Endothelial cell of umbilical vein (primary cell): ENCODE results near the gene GCSH. TPM values are rescaled to one million over a fixed set of nuclear protein-coding genes. Genes with fewer than 3 reads are reported as not detected.

Experiments
- BruUV-seq: library from RNA; stranded (reverse); fragments of 400-500 nt; replicated peaks from 2 replicates; lab custom pipeline; 2021; lab: Mats Ljungman, UMichigan
- CTCF ChIA-PET: fragments of 300-600, 350-600 bp; sonication (Branson Sonifier 250); formaldehyde crosslinking; loops from one replicate; lab custom pipeline; 2021; ENCODE audit warnings: antibody characterized with exemption, inconsistent platforms; lab: Charles Lee
- POLR2A ChIA-PET: fragments of 300-600, 350-600 bp; sonication (Branson Sonifier 250); formaldehyde crosslinking; loops from one replicate; lab custom pipeline; 2021; ENCODE audit warnings: antibody characterized with exemption, inconsistent platforms; lab: Charles Lee
- DNase-seq: peaks from one replicate; pipeline ENCODE4 v3.0.0-alpha.2; 2011; ENCODE audit warnings: low read depth, low spot score
- FAIRE-seq: peaks from 2 replicates; lab custom pipeline; 2011; peaks lifted over from hg19 to GRCh38; lab: Jason Lieb, UNC
- H2AFZ ChIP-seq: 2 replicates; pipeline ENCODE4 v1.6.0; 2012; ENCODE audit warnings: low read depth, low read length, control low read depth, inconsistent platforms
- H3K27ac ChIP-seq: 2 replicates; pipeline ENCODE4 v1.5.1; 2011; ENCODE audit warnings: low read depth, mild to moderate bottlenecking, control low read depth, low read length, moderate library complexity; ENCODE audit not compliant: insufficient read depth
- H3K27me3 ChIP-seq, 2 experiments: 2 replicates each; pipeline versions ENCODE4 v1.6.0 to v1.6.1; 2011; ENCODE audit warnings: low read length in 2 of 2, mixed read lengths in 1 of 2; ENCODE audit not compliant: control insufficient read depth in 2 of 2, insufficient read depth in 2 of 2
- H3K36me3 ChIP-seq, 2 experiments: 2 replicates in 1 of 2; 3 replicates in 1 of 2; pipeline ENCODE4 v1.5.1; 2011; ENCODE audit warnings: low read length in 2 of 2, mild to moderate bottlenecking in 1 of 2, moderate library complexity in 1 of 2; ENCODE audit not compliant: control insufficient read depth in 2 of 2, insufficient read depth in 2 of 2; ENCODE audit errors: extremely low read depth in 1 of 2
- H3K4me1 ChIP-seq: 3 replicates; pipeline ENCODE4 v1.5.1; 2011; ENCODE audit warnings: mild to moderate bottlenecking, low read length; ENCODE audit not compliant: control insufficient read depth, insufficient read depth; ENCODE audit errors: extremely low read depth
- H3K4me2 ChIP-seq: 2 replicates; pipeline ENCODE4 v1.6.1; 2011; ENCODE audit warnings: low read length, control low read depth, mixed read lengths; ENCODE audit not compliant: insufficient read depth
- H3K4me3 ChIP-seq, 3 experiments: fragments of 200-600 bp in 1 of 3; sonication (generic), shearing (Covaris generic) in 1 of 3; replicated peaks in 1 of 3; 2 replicates each; pipeline ENCODE4 v1.5.1; 2011 to 2016; ENCODE audit warnings: control low read depth in 3 of 3, low read length in 3 of 3, mild to moderate bottlenecking in 2 of 3, inconsistent platforms in 1 of 3, low read depth in 1 of 3, moderate library complexity in 1 of 3; ENCODE audit not compliant: insufficient read depth in 1 of 3
- H3K79me2 ChIP-seq: 2 replicates; pipeline ENCODE4 v1.6.0; 2012; ENCODE audit warnings: low read length, inconsistent platforms; ENCODE audit not compliant: control insufficient read depth, insufficient read depth
- H3K9ac ChIP-seq: replicated peaks from 2 replicates; pipeline ENCODE3; 2011; ENCODE audit warnings: low read length, control low read depth; ENCODE audit not compliant: insufficient read depth; ENCODE audit errors: extremely low read depth
- H3K9me1 ChIP-seq: replicated peaks from 3 replicates; pipeline ENCODE4 v1.6.0; 2011; ENCODE audit warnings: mild to moderate bottlenecking, low read length; ENCODE audit not compliant: control insufficient read depth, insufficient read depth; ENCODE audit errors: extremely low read depth
- H3K9me3 ChIP-seq: replicated peaks from 2 replicates; pipeline ENCODE4 v1.5.1; 2012; ENCODE audit warnings: low read length, inconsistent platforms; ENCODE audit not compliant: control insufficient read depth, insufficient read depth
- H4K20me1 ChIP-seq: replicated peaks from 2 replicates; pipeline ENCODE3; 2011; ENCODE audit warnings: mild to moderate bottlenecking, low read length; ENCODE audit not compliant: control insufficient read depth, insufficient read depth; ENCODE audit errors: extremely low read depth
- EZH2 ChIP-seq: IDR thresholded peaks from 2 replicates; pipeline ENCODE4 v1.6.1; 2012; ENCODE audit warnings: borderline replicate concordance, low read depth, mild to moderate bottlenecking, moderate library complexity, low read length, inconsistent platforms; ENCODE audit not compliant: severe bottlenecking
- FOS ChIP-seq: IDR thresholded peaks from 2 replicates; pipeline ENCODE4 v1.6.1; 2011; ENCODE audit warnings: mild to moderate bottlenecking, low read length, moderate library complexity, borderline replicate concordance; ENCODE audit not compliant: insufficient read depth
- GATA2 ChIP-seq: IDR thresholded peaks from 2 replicates; pipeline ENCODE4 v1.7.0; 2011; ENCODE audit warnings: low read depth, mild to moderate bottlenecking, moderate library complexity, mixed read lengths, low read length; ENCODE audit not compliant: insufficient read length, insufficient read depth
- MAX ChIP-seq: IDR thresholded peaks from 2 replicates; pipeline ENCODE4 v1.6.1; 2011; ENCODE audit not compliant: insufficient read depth, insufficient read length
- MYC ChIP-seq: IDR thresholded peaks from one replicate; pipeline ENCODE4 v1.6.1; 2011; ENCODE audit warnings: mild to moderate bottlenecking, low read depth, low read length
- POLR2A ChIP-seq: IDR thresholded peaks from 2 replicates; pipeline ENCODE4 v1.6.1; 2012; ENCODE audit warnings: low read depth, mild to moderate bottlenecking, control low read depth, low read length
- POLR2AphosphoS5 ChIP-seq: IDR thresholded peaks from 2 replicates; pipeline ENCODE4 v1.6.1; 2012; ENCODE audit warnings: low read depth, mild to moderate bottlenecking, control low read depth, low read length, moderate library complexity; ENCODE audit not compliant: insufficient read depth
- dilution Hi-C: fragments of 300-500 bp; cut with MboI; formaldehyde crosslinking; loops from one replicate; pipeline ENCODE4 v1.15.0; 2019; ENCODE audit warnings: low sequenced_read_pairs; ENCODE audit not compliant: extremely low pct_ligation_motif_present
- intact Hi-C: fragments of 100-400 bp; cut with micrococcal nuclease; formaldehyde crosslinking; loops from one replicate; pipeline ENCODE4 v1.10.0; 2022
- polyA plus RNA-seq, 4 experiments: library from polyadenylated mRNA; depleted of rRNA in 3 of 4; stranded (reverse) in 3 of 4; unstranded in 1 of 4; fragments of >200 nt; gene quantifications; 2 replicates each; pipeline versions ENCODE4 v1.2.1 to v1.2.3, GENCODE V29; 2011 to 2012; ENCODE audit warnings: missing spikeins in 1 of 4
- total RNA-seq: library from RNA; stranded (reverse); gene quantifications from 2 replicates; pipeline ENCODE4 v1.2.3, GENCODE V29; 2021

GCSH gene
- total and polyA plus RNA-seq, 2 donors (not counting 3 experiments of a cell fraction or from before 2014, with no cell fraction given) = 6.9 to 31.1 TPM

GRCh38 chr16:81094771-81095251, 1.4 kb downstream of the GCSH start:
- BruUV-seq = no TSS peak
- Histone ChIP-seq H3K36me3 (no peaks in the 10 kb centered on the region), H3K4me3 (peak overlapping the region in 1 of 3 experiments; percentile 80), H3K79me2 (peaks cover 23% of the 10 kb centered on the region), H3K4me1 (peaks cover 7% of the 10 kb centered on the region), H3K4me2 (peak overlapping the region; percentile 74), H3K27me3 (peaks cover 0 to 1% of the 10 kb centered on the region in 2 experiments), H3K9me3 (no peaks in the 10 kb centered on the region), H3K9ac (peak overlapping the region; percentile 30), H2AFZ (no peak overlapping the region), H3K27ac (no peak overlapping the region), H3K9me1 (no peaks in the 10 kb centered on the region), H4K20me1 (no peaks in the 10 kb centered on the region)
- dilution Hi-C loops = no loop called here
- DNase-seq (no peak), FAIRE-seq (no peak)
- ChIA-PET POLR2A (no interaction called here), CTCF (interaction anchor here (1.0 to 1.3 kb wide), 2 partner anchors 18 to 59 kb away, joined by 3 to 9 read pairs; partner anchors contain the start of genes ATMIN and C16orf46)
- intact Hi-C loops = loop anchor here (5.0 kb wide), 1 partner anchor 158 kb away; no protein-coding TSS in a partner anchor
- no peak for TF ChIP-seq EZH2

- no peaks in the 10 kb centered on the region for H3K9me3 ChIP-seq
- no TSS peak for BruUV-seq
- dilution Hi-C loops (no loop called here), intact Hi-C loops (no loop called here)
- TF ChIP-seq MYC (no peak), MAX (no peak), FOS (no peak), EZH2 (no peak), GATA2 (no peak), POLR2A (no peak), POLR2AphosphoS5 (no peak)
- H3K27me3 ChIP-seq = no peaks in the 10 kb centered on the region
- peaks cover 12% of the 10 kb centered on the region for H3K79me2 ChIP-seq
- FAIRE-seq = no peak
- H3K27ac ChIP-seq = no peak overlapping the region
- DNase-seq = no peak
- H3K9ac ChIP-seq = no peak overlapping the region
- H3K4me2 ChIP-seq = no peak overlapping the region
- no peak overlapping the region for H2AFZ ChIP-seq
- H4K20me1 ChIP-seq = no peaks in the 10 kb centered on the region
- no peak overlapping the region for H3K4me3 ChIP-seq
- ChIA-PET CTCF (no interaction called here), POLR2A (no interaction called here)
- H3K9me1 ChIP-seq = no peaks in the 10 kb centered on the region
- no peaks in the 10 kb centered on the region for H3K4me1 ChIP-seq
- H3K36me3 ChIP-seq = peaks cover 0 to 3% of the 10 kb centered on the region in 2 experiments
Measured at GRCh38 chr16:81088836-81089235, 7.4 kb downstream of the GCSH start.
